Body of pancreas (tissue), 4 donors: ENCODE measurements around the gene ADGRV1.

Source experiments
- POLR2A ChIP-seq, 3 donors: fragments of 450-650 bp; IDR thresholded peaks; one replicate each; pipeline ENCODE4 v1.6.1; 2016; ENCODE audit warnings: antibody characterized with exemption in 3 of 3, mild to moderate bottlenecking in 2 of 3
- TF ChIP-seq, protein P1 (sequence below), 7 experiments: fragments of 450-650 bp in 4 of 7; fragments of 200-600 bp in 3 of 7; sonication (generic) in 3 of 7; IDR thresholded peaks; one replicate each; pipeline ENCODE4 v1.5.1; 2016 to 2019; ENCODE audit warnings: antibody characterized with exemption in 7 of 7

DNA sequence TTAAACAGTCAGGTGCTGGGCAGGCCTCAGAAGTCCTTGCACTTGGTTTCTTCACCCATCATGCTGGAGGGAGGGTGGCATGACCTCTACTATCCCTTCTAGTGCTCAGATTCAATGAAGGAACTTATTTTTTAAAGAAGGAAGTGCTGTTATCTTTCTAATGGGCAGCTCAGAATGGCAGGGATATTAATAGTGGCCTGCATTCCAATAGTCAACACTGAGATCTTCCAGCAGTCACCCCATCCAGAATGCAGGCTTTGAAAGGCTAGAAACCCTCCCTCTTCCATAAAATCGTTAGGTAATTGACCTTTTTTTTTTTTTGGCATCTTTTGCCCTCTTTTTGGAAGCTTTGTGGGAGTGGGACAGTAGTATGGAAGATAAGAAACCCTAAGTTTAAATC, 499.6 kb downstream of the ADGRV1 start:
- TF ChIP-seq, protein P1, sequence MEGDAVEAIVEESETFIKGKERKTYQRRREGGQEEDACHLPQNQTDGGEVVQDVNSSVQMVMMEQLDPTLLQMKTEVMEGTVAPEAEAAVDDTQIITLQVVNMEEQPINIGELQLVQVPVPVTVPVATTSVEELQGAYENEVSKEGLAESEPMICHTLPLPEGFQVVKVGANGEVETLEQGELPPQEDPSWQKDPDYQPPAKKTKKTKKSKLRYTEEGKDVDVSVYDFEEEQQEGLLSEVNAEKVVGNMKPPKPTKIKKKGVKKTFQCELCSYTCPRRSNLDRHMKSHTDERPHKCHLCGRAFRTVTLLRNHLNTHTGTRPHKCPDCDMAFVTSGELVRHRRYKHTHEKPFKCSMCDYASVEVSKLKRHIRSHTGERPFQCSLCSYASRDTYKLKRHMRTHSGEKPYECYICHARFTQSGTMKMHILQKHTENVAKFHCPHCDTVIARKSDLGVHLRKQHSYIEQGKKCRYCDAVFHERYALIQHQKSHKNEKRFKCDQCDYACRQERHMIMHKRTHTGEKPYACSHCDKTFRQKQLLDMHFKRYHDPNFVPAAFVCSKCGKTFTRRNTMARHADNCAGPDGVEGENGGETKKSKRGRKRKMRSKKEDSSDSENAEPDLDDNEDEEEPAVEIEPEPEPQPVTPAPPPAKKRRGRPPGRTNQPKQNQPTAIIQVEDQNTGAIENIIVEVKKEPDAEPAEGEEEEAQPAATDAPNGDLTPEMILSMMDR (IDR thresholded peaks at IDR 0.05) = no peak
- TF ChIP-seq POLR2A (IDR thresholded peaks at IDR 0.05) = no peak
